ENCODE results near the gene DHRS2.

Gene DHRS2, protein sequence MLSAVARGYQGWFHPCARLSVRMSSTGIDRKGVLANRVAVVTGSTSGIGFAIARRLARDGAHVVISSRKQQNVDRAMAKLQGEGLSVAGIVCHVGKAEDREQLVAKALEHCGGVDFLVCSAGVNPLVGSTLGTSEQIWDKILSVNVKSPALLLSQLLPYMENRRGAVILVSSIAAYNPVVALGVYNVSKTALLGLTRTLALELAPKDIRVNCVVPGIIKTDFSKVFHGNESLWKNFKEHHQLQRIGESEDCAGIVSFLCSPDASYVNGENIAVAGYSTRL

DNA sequence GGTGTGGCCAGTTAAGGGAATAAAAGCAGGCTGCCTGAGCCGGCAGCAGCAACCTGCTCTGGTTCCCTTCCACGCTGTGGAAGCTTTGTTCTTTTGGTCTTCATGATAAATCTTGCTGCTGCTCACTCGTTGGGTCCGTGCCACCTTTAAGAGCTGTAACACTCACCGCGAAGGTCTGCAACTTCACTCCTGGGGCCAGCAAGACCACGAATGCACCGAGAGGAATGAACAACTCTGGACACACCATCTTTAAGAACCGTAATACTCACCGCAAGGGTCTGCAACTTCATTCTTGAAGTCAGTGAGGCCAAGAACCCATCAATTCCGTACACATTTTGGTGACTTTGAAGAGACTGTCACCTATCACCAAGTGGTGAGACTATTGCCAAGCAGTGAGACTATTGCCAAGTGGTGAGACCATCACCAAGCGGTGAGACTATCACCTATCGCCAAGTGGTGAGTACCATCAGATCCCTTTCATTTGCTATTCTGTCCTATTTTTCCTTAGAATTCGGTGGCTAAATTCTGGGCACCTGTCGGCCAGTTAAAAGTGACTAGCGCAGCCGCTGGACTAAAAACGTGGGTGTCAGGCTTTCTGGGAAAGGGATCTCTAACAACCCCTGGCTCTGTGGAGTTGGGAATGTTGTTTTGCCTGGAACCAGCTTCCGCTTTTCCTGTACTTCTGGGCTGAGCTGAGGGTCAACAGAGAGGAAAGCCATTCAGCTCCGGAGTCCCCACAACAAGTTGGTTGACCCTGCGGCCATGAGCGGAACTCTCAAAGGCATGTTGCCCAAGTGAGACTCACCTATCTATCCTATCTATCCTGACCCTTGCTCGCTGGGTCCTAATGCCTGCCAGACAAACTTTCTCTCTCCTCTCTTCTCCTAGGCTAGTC is at the start of gene DHRS2:
Gene DHRS2 (plus strand): TSS at position 48 of the 895 bp plus-strand sequence. CDS start 2,501 bp downstream, outside the sequence.
- H3K79me2 ChIP-seq (ENCODE audit: insufficient read depth, low read length) = no peaks in the 10 kb centered on the region
- H3K4me2 ChIP-seq (ENCODE audit: low read length) = no peak within 1 kb of the TSS
- H3K9ac ChIP-seq (ENCODE audit: low read length) = no peak within 1 kb of the TSS
- TF ChIP-seq CTCF (IDR thresholded peaks at IDR 0.05; ENCODE audit: low read length) = no peak
- no peak for TF ChIP-seq EZH2 (IDR thresholded peaks at IDR 0.05; ENCODE audit: borderline replicate concordance, low read length)
- H3K27me3 ChIP-seq (ENCODE audit: insufficient read depth, low read length) = no peaks in the 10 kb centered on the region
- H2AFZ ChIP-seq (ENCODE audit: low read length) = no peak within 1 kb of the TSS
- no peaks in the 10 kb centered on the region for H3K4me1 ChIP-seq (ENCODE audit: insufficient read depth, low read length, severe bottlenecking)
- no peak within 1 kb of the TSS for H3K27ac ChIP-seq (ENCODE audit: low read depth, low read length, poor library complexity, severe bottlenecking)
- H3K4me3 ChIP-seq (ENCODE audit: low read depth, low read length, poor library complexity, severe bottlenecking) = no peak within 1 kb of the TSS
- H4K20me1 ChIP-seq (ENCODE audit: insufficient read depth, low read length) = no peaks in the 10 kb centered on the region
- H3F3A ChIP-seq (ENCODE audit: insufficient read depth, low read length) = no peaks in the 10 kb centered on the region
- H3K36me3 ChIP-seq (ENCODE audit: insufficient read depth, low read length) = no peaks in the 10 kb centered on the region
- H3K9me3 ChIP-seq (ENCODE audit: low read length) = no peaks in the 10 kb centered on the region
- no peaks in the 10 kb centered on the region for H3K9me2 ChIP-seq (ENCODE audit: low read depth, low read length)

GRCh38 chr14:23588884-23589598 is 47.1 kb upstream of the DHRS2 start:
- Histone ChIP-seq H2AFZ (ENCODE audit: low read length) (no peak overlapping the region), H3K4me2 (ENCODE audit: low read length) (no peak overlapping the region), H3K9ac (ENCODE audit: low read length) (no peak overlapping the region), H3K27me3 (ENCODE audit: insufficient read depth, low read length) (no peaks in the 10 kb centered on the region), H3K27ac (ENCODE audit: low read depth, low read length, poor library complexity, severe bottlenecking) (no peak overlapping the region), H3K9me3 (ENCODE audit: low read length) (no peaks in the 10 kb centered on the region), H3K4me1 (ENCODE audit: insufficient read depth, low read length, severe bottlenecking) (no peaks in the 10 kb centered on the region), H3K9me2 (ENCODE audit: low read depth, low read length) (no peaks in the 10 kb centered on the region), H3K36me3 (ENCODE audit: insufficient read depth, low read length) (no peaks in the 10 kb centered on the region), H3K4me3 (ENCODE audit: low read depth, low read length, poor library complexity, severe bottlenecking) (no peak overlapping the region), H4K20me1 (ENCODE audit: insufficient read depth, low read length) (no peaks in the 10 kb centered on the region), H3K79me2 (ENCODE audit: insufficient read depth, low read length) (no peaks in the 10 kb centered on the region), H3F3A (ENCODE audit: insufficient read depth, low read length) (no peaks in the 10 kb centered on the region)
- peak; percentile 81 for TF ChIP-seq CTCF (IDR thresholded peaks at IDR 0.05; ENCODE audit: low read length)
- no peak for TF ChIP-seq EZH2 (IDR thresholded peaks at IDR 0.05; ENCODE audit: borderline replicate concordance, low read length)

DNA sequence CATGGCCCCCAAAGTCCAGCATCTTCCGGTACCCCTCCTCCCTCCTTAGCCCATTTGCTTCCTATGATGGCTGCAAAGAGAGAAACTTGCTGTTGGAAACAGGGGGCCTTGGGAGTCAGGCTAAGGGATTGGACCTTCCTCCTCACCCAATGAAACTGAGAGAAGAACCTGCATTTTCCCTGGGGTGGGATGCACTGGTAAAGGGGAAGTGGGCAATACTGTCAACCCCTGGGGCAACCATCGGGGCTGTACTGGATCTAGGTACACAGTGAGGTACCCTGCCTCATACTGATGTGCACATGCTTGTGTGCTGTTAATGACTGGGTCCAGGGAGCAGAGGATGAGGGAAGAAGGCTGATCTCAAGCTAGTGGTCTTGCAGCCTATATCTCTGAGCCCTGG is 46.6 kb upstream of the DHRS2 start:
- no peaks in the 10 kb centered on the region for H3K27me3 ChIP-seq (ENCODE audit: insufficient read depth, low read length)
- H3K27ac ChIP-seq (ENCODE audit: low read depth, low read length, poor library complexity, severe bottlenecking) = no peak overlapping the region
- no peak overlapping the region for H2AFZ ChIP-seq (ENCODE audit: low read length)

More for the DNA sequence above, 46.6 kb upstream of the DHRS2 start:
- Histone ChIP-seq H3K36me3 (ENCODE audit: insufficient read depth, low read length) (no peaks in the 10 kb centered on the region), H3K79me2 (ENCODE audit: insufficient read depth, low read length) (no peaks in the 10 kb centered on the region), H3K4me2 (ENCODE audit: low read length) (no peak overlapping the region), H3K4me1 (ENCODE audit: insufficient read depth, low read length, severe bottlenecking) (no peaks in the 10 kb centered on the region), H4K20me1 (ENCODE audit: insufficient read depth, low read length) (no peaks in the 10 kb centered on the region), H3K9me3 (ENCODE audit: low read length) (no peaks in the 10 kb centered on the region), H3F3A (ENCODE audit: insufficient read depth, low read length) (no peaks in the 10 kb centered on the region), H3K4me3 (ENCODE audit: low read depth, low read length, poor library complexity, severe bottlenecking) (no peak overlapping the region), H3K9ac (ENCODE audit: low read length) (no peak overlapping the region), H3K9me2 (ENCODE audit: low read depth, low read length) (no peaks in the 10 kb centered on the region)
- TF ChIP-seq CTCF (IDR thresholded peaks at IDR 0.05; ENCODE audit: low read length) = no peak
- TF ChIP-seq EZH2 (IDR thresholded peaks at IDR 0.05; ENCODE audit: borderline replicate concordance, low read length) = no peak
